Suprapubic skin (tissue), 4 donors: Measurements from ENCODE around the gene HMOX2. TPM values are rescaled to one million over a fixed set of nuclear protein-coding genes. Genes with fewer than 3 reads are reported as not detected.

ENCODE experiments used
- DNase-seq, 2 donors: peaks; one replicate each; pipeline ENCODE4 v3.0.0-alpha.2; 2019; ENCODE audit warnings: low spot score in 2 of 2
- H3K27ac ChIP-seq: fragments of 200-600 bp; sonication (generic); one replicate; pipeline ENCODE4 v1.5.1; 2019
- H3K27me3 ChIP-seq: fragments of 200-600 bp; sonication (generic); one replicate; pipeline ENCODE4 v1.5.1; 2019
- H3K36me3 ChIP-seq: fragments of 200-600 bp; sonication (generic); one replicate; pipeline ENCODE4 v1.5.1; 2019
- H3K4me1 ChIP-seq: fragments of 200-600 bp; sonication (generic); one replicate; pipeline ENCODE4 v1.5.1; 2019
- H3K4me3 ChIP-seq: fragments of 200-600 bp; sonication (generic); one replicate; pipeline ENCODE4 v1.5.1; 2019; ENCODE audit warnings: mild to moderate bottlenecking
- H3K9me3 ChIP-seq: fragments of 200-600 bp; sonication (generic); one replicate; pipeline ENCODE4 v1.5.1; 2019
- CTCF ChIP-seq, 2 donors: fragments of 200-600 bp in 1 of 2; fragments of 450-650 bp in 1 of 2; sonication (generic) in 1 of 2; IDR thresholded peaks; one replicate each; pipeline ENCODE4 v1.5.1; 2016 to 2019; ENCODE audit warnings: antibody characterized with exemption in 2 of 2, mild to moderate bottlenecking in 1 of 2, moderate library complexity in 1 of 2
- EP300 ChIP-seq: sonication (generic); formaldehyde crosslinking; IDR thresholded peaks from one replicate; pipeline ENCODE4 v1.6.1; 2017; ENCODE audit warnings: antibody characterized with exemption
- POLR2A ChIP-seq, 2 donors: fragments of 450-650 bp; IDR thresholded peaks; one replicate each; pipeline ENCODE4 v1.6.1; 2017; ENCODE audit warnings: antibody characterized with exemption in 2 of 2, mild to moderate bottlenecking in 2 of 2, moderate library complexity in 2 of 2
- POLR2AphosphoS5 ChIP-seq, 3 donors: sonication (generic); formaldehyde crosslinking; IDR thresholded peaks; one replicate each; pipeline ENCODE4 v1.6.1; 2017; ENCODE audit warnings: antibody characterized with exemption in 3 of 3
- WGBS: methylation state at CpG from one replicate; pipeline ENCODE4 v1.1.5; 2018; 5-methylcytosine and 5-hydroxymethylcytosine counted together
- total RNA-seq, 4 donors: library from RNA; depleted of rRNA; stranded (reverse); fragments of >200 nt; gene quantifications; one replicate each; pipeline ENCODE4 v1.1.0, GENCODE V29; 2016

Gene HMOX2
- total RNA-seq, 4 donors from 2014 or later = 43.6 to 64.3 (median 52.7) TPM

GRCh38 chr16:4517812-4518680 is 41.8 kb downstream of the HMOX2 start:
- Histone ChIP-seq H3K4me3 (no peak overlapping the region), H3K9me3 (no peaks in the 10 kb centered on the region), H3K36me3 (peaks cover 9% of the 10 kb centered on the region), H3K27ac (no peak overlapping the region), H3K27me3 (no peaks in the 10 kb centered on the region), H3K4me1 (peaks cover 34% of the 10 kb centered on the region)
- no peak for DNase-seq
- peak in 1 of 2 donors; percentile 32 for TF ChIP-seq CTCF (IDR thresholded peaks at IDR 0.05)
- TF ChIP-seq EP300 = no peak
- 77% methylated on average over 8 of the region's 12 CpGs for WGBS

- 79% methylated on average over 15 of the region's 15 CpGs for WGBS
- Histone ChIP-seq H3K36me3 (no peaks in the 10 kb centered on the region), H3K4me1 (peaks cover 20% of the 10 kb centered on the region), H3K27ac (no peak overlapping the region), H3K9me3 (no peaks in the 10 kb centered on the region), H3K4me3 (no peak overlapping the region), H3K27me3 (no peaks in the 10 kb centered on the region)
- no peak for DNase-seq
- TF ChIP-seq CTCF (IDR thresholded peaks at IDR 0.05) (no peak), POLR2AphosphoS5 (IDR thresholded peaks at IDR 0.05) (no peak), EP300 (no peak), POLR2A (IDR thresholded peaks at IDR 0.05) (no peak)
Measured at GRCh38 chr16:4519274-4520058, 43.3 kb downstream of the HMOX2 start.

- no peak for DNase-seq
- H3K4me1 ChIP-seq = peaks cover 13% of the 10 kb centered on the region
- no peaks in the 10 kb centered on the region for H3K27me3 ChIP-seq
- no peak overlapping the region for H3K27ac ChIP-seq
- TF ChIP-seq EP300 = no peak
- TF ChIP-seq POLR2A (IDR thresholded peaks at IDR 0.05) = no peak
- TF ChIP-seq CTCF (IDR thresholded peaks at IDR 0.05) = no peak
- TF ChIP-seq POLR2AphosphoS5 (IDR thresholded peaks at IDR 0.05) = no peak
- no peaks in the 10 kb centered on the region for H3K36me3 ChIP-seq
- H3K4me3 ChIP-seq = no peak overlapping the region
- H3K9me3 ChIP-seq = no peaks in the 10 kb centered on the region
- WGBS = 82% methylated on average over 7 of the region's 7 CpGs
Measured at GRCh38 chr16:4520913-4521312, 44.7 kb downstream of the HMOX2 start.

GRCh38 chr16:4522051-4522581 is 45.9 kb downstream of the HMOX2 start:
- Histone ChIP-seq H3K9me3 (no peaks in the 10 kb centered on the region), H3K4me1 (peaks cover 12% of the 10 kb centered on the region), H3K36me3 (no peaks in the 10 kb centered on the region), H3K27me3 (no peaks in the 10 kb centered on the region), H3K4me3 (no peak overlapping the region), H3K27ac (no peak overlapping the region)
- TF ChIP-seq POLR2AphosphoS5 (IDR thresholded peaks at IDR 0.05) (no peak), CTCF (IDR thresholded peaks at IDR 0.05) (no peak)
- DNase-seq = no peak
- 54% methylated on average over 5 of the region's 8 CpGs for WGBS

- 90% methylated on average over 4 of the region's 4 CpGs for whole genome bisulfite sequencing
- Histone ChIP-seq H3K27ac (no peak overlapping the region), H3K4me1 (peaks cover 12% of the 10 kb centered on the region), H3K4me3 (no peak overlapping the region), H3K9me3 (no peaks in the 10 kb centered on the region), H3K36me3 (no peaks in the 10 kb centered on the region), H3K27me3 (no peaks in the 10 kb centered on the region)
- no peak for DNase-seq
- TF ChIP-seq EP300 (no peak), POLR2A (IDR thresholded peaks at IDR 0.05) (no peak), POLR2AphosphoS5 (IDR thresholded peaks at IDR 0.05) (no peak), CTCF (IDR thresholded peaks at IDR 0.05) (no peak)
Measured at GRCh38 chr16:4523686-4524085, 47.5 kb downstream of the HMOX2 start.
